Body of pancreas (tissue), 4 donors: ENCODE data around the gene SLC3A2.

ENCODE experiments used
- CTCF ChIP-seq, 7 experiments: fragments of 450-650 bp in 4 of 7; fragments of 200-600 bp in 3 of 7; sonication (generic) in 3 of 7; IDR thresholded peaks; one replicate each; pipeline ENCODE4 v1.5.1; 2016 to 2019; ENCODE audit warnings: antibody characterized with exemption in 7 of 7
- POLR2A ChIP-seq, 3 donors: fragments of 450-650 bp; IDR thresholded peaks; one replicate each; pipeline ENCODE4 v1.6.1; 2016; ENCODE audit warnings: antibody characterized with exemption in 3 of 3, mild to moderate bottlenecking in 2 of 3

GRCh38 chr11:62931499-62932278 is 51.0 kb downstream of the SLC3A2 start:
- no peak for TF ChIP-seq POLR2A (IDR thresholded peaks at IDR 0.05)
- TF ChIP-seq CTCF (IDR thresholded peaks at IDR 0.05), result no peak
